Measurements from ENCODE around the gene FOXN4. TPM values are rescaled to one million over a fixed set of nuclear protein-coding genes. Genes with fewer than 3 reads are reported as not detected.

The FOXN4 gene
- total RNA-seq, 1 experiment from 2014 or later = 0.52 TPM

- Histone ChIP-seq H3K79me2 (ENCODE audit: insufficient read depth, low read length) (no peaks in the 10 kb centered on the region), H2AFZ (ENCODE audit: low read depth, low read length, poor library complexity, severe bottlenecking) (no peak overlapping the region), H3K4me3 (replicated peaks in 1 of 2; ENCODE audit: low read depth in 1 of 2, low read length in 2 of 2) (no peak overlapping the region), H3K27me3 (ENCODE audit: insufficient read depth, low read length) (no peaks in the 10 kb centered on the region), H3K9me2 (ENCODE audit: insufficient read depth) (no peaks in the 10 kb centered on the region), H3K4me1 (ENCODE audit: control insufficient read depth in 1 of 2, insufficient read depth in 2 of 2, low read length in 2 of 2) (no peaks in the 10 kb centered on the region), H3K4me2 (ENCODE audit: low read length) (no peak overlapping the region), H3K9me3 (ENCODE audit: control insufficient read depth in 1 of 2, insufficient read depth in 1 of 2, low read depth in 1 of 2, low read length in 2 of 2) (no peaks in the 10 kb centered on the region), H3K9ac (ENCODE audit: low read length) (no peak overlapping the region), H3K27ac (ENCODE audit: low read depth, low read length) (no peak overlapping the region), H3K36me3 (ENCODE audit: control insufficient read depth in 1 of 2, insufficient read depth in 2 of 2, low read length in 2 of 2) (no peaks in the 10 kb centered on the region), H4K20me1 (ENCODE audit: insufficient read depth) (no peaks in the 10 kb centered on the region)
- intact Hi-C loops (cut with micrococcal nuclease) = no loop called here
- TF ChIP-seq SP1 (IDR thresholded peaks at IDR 0.05; ENCODE audit: low read depth) (no peak), RAD21 (IDR thresholded peaks at IDR 0.05; ENCODE audit: low read depth) (no peak), EZH2phosphoT487 (IDR thresholded peaks at IDR 0.05; ENCODE audit: borderline replicate concordance) (no peak), REST (IDR thresholded peaks at IDR 0.05; ENCODE audit: low read depth) (no peak), POLR2A (IDR thresholded peaks at IDR 0.05; ENCODE audit: borderline replicate concordance, extremely low read depth, insufficient read depth, insufficient read length) (no peak), YY1 (IDR thresholded peaks at IDR 0.05; ENCODE audit: extremely low read depth, insufficient replicate concordance, low read depth, low read length) (no peak), EZH2 (IDR thresholded peaks at IDR 0.05) (no peak), FOSL1 (IDR thresholded peaks at IDR 0.05; ENCODE audit: low read depth) (no peak), JUND (IDR thresholded peaks at IDR 0.05) (no peak)
- TF ChIP-seq, protein P1, sequence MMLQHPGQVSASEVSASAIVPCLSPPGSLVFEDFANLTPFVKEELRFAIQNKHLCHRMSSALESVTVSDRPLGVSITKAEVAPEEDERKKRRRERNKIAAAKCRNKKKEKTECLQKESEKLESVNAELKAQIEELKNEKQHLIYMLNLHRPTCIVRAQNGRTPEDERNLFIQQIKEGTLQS (IDR thresholded peaks at IDR 0.05) = no peak
- TF ChIP-seq, protein P2, sequence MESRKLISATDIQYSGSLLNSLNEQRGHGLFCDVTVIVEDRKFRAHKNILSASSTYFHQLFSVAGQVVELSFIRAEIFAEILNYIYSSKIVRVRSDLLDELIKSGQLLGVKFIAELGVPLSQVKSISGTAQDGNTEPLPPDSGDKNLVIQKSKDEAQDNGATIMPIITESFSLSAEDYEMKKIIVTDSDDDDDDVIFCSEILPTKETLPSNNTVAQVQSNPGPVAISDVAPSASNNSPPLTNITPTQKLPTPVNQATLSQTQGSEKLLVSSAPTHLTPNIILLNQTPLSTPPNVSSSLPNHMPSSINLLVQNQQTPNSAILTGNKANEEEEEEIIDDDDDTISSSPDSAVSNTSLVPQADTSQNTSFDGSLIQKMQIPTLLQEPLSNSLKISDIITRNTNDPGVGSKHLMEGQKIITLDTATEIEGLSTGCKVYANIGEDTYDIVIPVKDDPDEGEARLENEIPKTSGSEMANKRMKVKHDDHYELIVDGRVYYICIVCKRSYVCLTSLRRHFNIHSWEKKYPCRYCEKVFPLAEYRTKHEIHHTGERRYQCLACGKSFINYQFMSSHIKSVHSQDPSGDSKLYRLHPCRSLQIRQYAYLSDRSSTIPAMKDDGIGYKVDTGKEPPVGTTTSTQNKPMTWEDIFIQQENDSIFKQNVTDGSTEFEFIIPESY (IDR thresholded peaks at IDR 0.05; ENCODE audit: extremely low read depth, insufficient replicate concordance, low read length) = no peak
- TF ChIP-seq, protein P3, sequence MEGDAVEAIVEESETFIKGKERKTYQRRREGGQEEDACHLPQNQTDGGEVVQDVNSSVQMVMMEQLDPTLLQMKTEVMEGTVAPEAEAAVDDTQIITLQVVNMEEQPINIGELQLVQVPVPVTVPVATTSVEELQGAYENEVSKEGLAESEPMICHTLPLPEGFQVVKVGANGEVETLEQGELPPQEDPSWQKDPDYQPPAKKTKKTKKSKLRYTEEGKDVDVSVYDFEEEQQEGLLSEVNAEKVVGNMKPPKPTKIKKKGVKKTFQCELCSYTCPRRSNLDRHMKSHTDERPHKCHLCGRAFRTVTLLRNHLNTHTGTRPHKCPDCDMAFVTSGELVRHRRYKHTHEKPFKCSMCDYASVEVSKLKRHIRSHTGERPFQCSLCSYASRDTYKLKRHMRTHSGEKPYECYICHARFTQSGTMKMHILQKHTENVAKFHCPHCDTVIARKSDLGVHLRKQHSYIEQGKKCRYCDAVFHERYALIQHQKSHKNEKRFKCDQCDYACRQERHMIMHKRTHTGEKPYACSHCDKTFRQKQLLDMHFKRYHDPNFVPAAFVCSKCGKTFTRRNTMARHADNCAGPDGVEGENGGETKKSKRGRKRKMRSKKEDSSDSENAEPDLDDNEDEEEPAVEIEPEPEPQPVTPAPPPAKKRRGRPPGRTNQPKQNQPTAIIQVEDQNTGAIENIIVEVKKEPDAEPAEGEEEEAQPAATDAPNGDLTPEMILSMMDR (IDR thresholded peaks at IDR 0.05 in 2 of 3, conservative IDR thresholded peaks at IDR 0.05 in 1 of 3; ENCODE audit: borderline replicate concordance in 1 of 3, insufficient read depth in 1 of 3, low read depth in 2 of 3, low read length in 2 of 3) = no peak
- TF ChIP-seq, protein P4, sequence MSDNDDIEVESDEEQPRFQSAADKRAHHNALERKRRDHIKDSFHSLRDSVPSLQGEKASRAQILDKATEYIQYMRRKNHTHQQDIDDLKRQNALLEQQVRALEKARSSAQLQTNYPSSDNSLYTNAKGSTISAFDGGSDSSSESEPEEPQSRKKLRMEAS (IDR thresholded peaks at IDR 0.05) = no peak
- CTCF ChIA-PET = no interaction called here
- BruUV-seq (replicated peaks) = no TSS peak
- no peak for DNase-seq (ENCODE audit: low read depth, low spot score)
- POLR2A ChIA-PET = no interaction called here
- RAD21 ChIA-PET (ENCODE audit: low non-redundant PET in 1 of 2, low total read pairs in 2 of 2, uncharacterized antibody in 2 of 2, unreplicated experiment in 2 of 2) = no interaction called here
- ATAC-seq = no peak
Observed at GRCh38 chr12:109234012-109234411, 75.1 kb downstream of the FOXN4 start.

All from HCT116 (cell line).